Loucy (cell line): Measurements from ENCODE around the gene KLHL3.

Experiments used
- EZH2phosphoT487 ChIP-seq: fragments of 200-600 bp; IDR thresholded peaks from 2 replicates; pipeline ENCODE4 v1.6.1; 2018; ENCODE audit warnings: antibody characterized with exemption, mild to moderate bottlenecking, moderate library complexity, borderline replicate concordance
- TF ChIP-seq, protein P1 (sequence below): fragments of 200-600 bp; sonication (generic); conservative IDR thresholded peaks from 2 replicates; pipeline ENCODE4 v1.5.1; 2014; ENCODE audit warnings: mild to moderate bottlenecking, antibody characterized with exemption, low read length

DNA sequence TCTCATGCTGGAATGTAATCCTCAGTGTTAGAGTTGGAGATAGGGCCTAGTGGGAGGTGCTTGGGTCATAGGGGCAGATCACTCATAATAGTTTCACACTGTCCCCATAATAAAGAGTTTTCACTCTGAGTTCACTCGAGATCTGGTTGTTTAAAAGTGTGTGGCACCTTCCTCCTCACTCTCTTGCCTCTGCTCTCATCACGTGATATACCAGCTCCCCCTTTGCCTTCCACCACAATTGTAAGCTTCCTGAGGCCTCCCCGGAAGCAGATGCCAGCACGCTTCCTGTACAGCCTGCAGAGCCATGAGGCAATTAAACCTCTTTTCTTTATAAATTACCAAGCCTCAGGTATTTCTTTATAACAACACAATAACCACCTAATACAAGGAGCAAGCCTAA is 3.8 kb upstream of the KLHL3 start:
- TF ChIP-seq, protein P1, sequence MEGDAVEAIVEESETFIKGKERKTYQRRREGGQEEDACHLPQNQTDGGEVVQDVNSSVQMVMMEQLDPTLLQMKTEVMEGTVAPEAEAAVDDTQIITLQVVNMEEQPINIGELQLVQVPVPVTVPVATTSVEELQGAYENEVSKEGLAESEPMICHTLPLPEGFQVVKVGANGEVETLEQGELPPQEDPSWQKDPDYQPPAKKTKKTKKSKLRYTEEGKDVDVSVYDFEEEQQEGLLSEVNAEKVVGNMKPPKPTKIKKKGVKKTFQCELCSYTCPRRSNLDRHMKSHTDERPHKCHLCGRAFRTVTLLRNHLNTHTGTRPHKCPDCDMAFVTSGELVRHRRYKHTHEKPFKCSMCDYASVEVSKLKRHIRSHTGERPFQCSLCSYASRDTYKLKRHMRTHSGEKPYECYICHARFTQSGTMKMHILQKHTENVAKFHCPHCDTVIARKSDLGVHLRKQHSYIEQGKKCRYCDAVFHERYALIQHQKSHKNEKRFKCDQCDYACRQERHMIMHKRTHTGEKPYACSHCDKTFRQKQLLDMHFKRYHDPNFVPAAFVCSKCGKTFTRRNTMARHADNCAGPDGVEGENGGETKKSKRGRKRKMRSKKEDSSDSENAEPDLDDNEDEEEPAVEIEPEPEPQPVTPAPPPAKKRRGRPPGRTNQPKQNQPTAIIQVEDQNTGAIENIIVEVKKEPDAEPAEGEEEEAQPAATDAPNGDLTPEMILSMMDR: no peak
- TF ChIP-seq EZH2phosphoT487: no peak
